H1 (cell line): Measurements from ENCODE around the gene SLC2A4. TPM values are rescaled to one million over a fixed set of nuclear protein-coding genes. Genes with fewer than 3 reads are reported as not detected.

Source experiments
- CTCF ChIA-PET: fragments of 300-600 bp; sonication (Branson Sonifier 250); formaldehyde crosslinking; loops from one replicate; lab custom pipeline; 2021; ENCODE audit not compliant: partially characterized antibody; lab: Charles Lee
- POLR2A ChIA-PET: fragments of 300-600 bp; sonication (Branson Sonifier 250); formaldehyde crosslinking; loops from one replicate; lab custom pipeline; 2021; ENCODE audit warnings: inconsistent platforms; ENCODE audit not compliant: partially characterized antibody; lab: Charles Lee
- DNase-seq, 2 experiments: peaks; one replicate each; pipeline versions ENCODE4 v3.0.0 to v3.0.0-alpha.2; 2010 to 2022; ENCODE audit warnings: low spot score in 2 of 2, low read depth in 1 of 2, mixed read lengths in 1 of 2
- FAIRE-seq: peaks from 2 replicates; lab custom pipeline; 2011; peaks lifted over from hg19 to GRCh38; lab: Jason Lieb, UNC
- H2AFZ ChIP-seq: 2 replicates; pipeline ENCODE4 v1.8.1; 2012; ENCODE audit warnings: low read length, inconsistent platforms
- H2AK5ac ChIP-seq: 2 replicates; pipeline ENCODE4 v1.6.1; 2013; ENCODE audit warnings: low read depth, low read length
- H2BK120ac ChIP-seq: replicated peaks from 2 replicates; pipeline ENCODE3; 2013; ENCODE audit warnings: low read depth, low read length, inconsistent platforms
- H2BK12ac ChIP-seq: 2 replicates; pipeline ENCODE4 v1.6.1; 2013; ENCODE audit warnings: low read depth, low read length
- H2BK15ac ChIP-seq: 2 replicates; pipeline ENCODE4 v1.6.1; 2013; ENCODE audit warnings: low read length
- H2BK20ac ChIP-seq: 2 replicates; pipeline ENCODE4 v1.6.1; 2013; ENCODE audit warnings: low read length
- H2BK5ac ChIP-seq: 2 replicates; pipeline ENCODE4 v1.6.1; 2013; ENCODE audit warnings: low read depth, low read length
- H3K14ac ChIP-seq: 2 replicates; pipeline ENCODE4 v1.6.1; 2013; ENCODE audit warnings: inconsistent platforms; ENCODE audit not compliant: insufficient read length
- H3K18ac ChIP-seq: 2 replicates; pipeline ENCODE4 v1.6.1; 2013; ENCODE audit warnings: low read length; ENCODE audit errors: extremely low read depth
- H3K23ac ChIP-seq: 2 replicates; pipeline ENCODE4 v1.6.1; 2013; ENCODE audit warnings: inconsistent platforms; ENCODE audit not compliant: insufficient read length
- H3K23me2 ChIP-seq: 2 replicates; pipeline ENCODE4 v1.6.1; 2013; ENCODE audit warnings: low read depth, low read length
- H3K27ac ChIP-seq: 2 replicates; pipeline ENCODE4 v1.6.1; 2011; ENCODE audit warnings: low read depth, low read length, inconsistent platforms
- H3K27me3 ChIP-seq, 4 experiments: replicated peaks in 1 of 4; 1 replicate in 1 of 4; 2 replicates in 3 of 4; pipeline versions ENCODE4 v1.6.1 to v1.8.1; 2011 to 2013; ENCODE audit warnings: low read length in 3 of 4, mild to moderate bottlenecking in 3 of 4, inconsistent platforms in 2 of 4, mixed read lengths in 2 of 4, moderate library complexity in 1 of 4; ENCODE audit not compliant: control insufficient read depth in 3 of 4, insufficient read depth in 3 of 4; ENCODE audit errors: extremely low read depth in 1 of 4
- H3K36me3 ChIP-seq, 4 experiments: 2 replicates each; pipeline versions ENCODE4 v1.6.1 to v1.8.1; 2011 to 2013; ENCODE audit warnings: mild to moderate bottlenecking in 4 of 4, low read length in 3 of 4, moderate library complexity in 2 of 4, control low read depth in 1 of 4, inconsistent platforms in 1 of 4; ENCODE audit not compliant: insufficient read depth in 4 of 4, control insufficient read depth in 2 of 4
- H3K4ac ChIP-seq: replicated peaks from 2 replicates; pipeline ENCODE3; 2013; ENCODE audit warnings: low read length, low read depth, mixed read lengths, inconsistent platforms; ENCODE audit not compliant: insufficient read length
- H3K4me1 ChIP-seq, 4 experiments: replicated peaks in 1 of 4; 1 replicate in 1 of 4; 2 replicates in 3 of 4; pipeline versions ENCODE4 v1.6.1 to v1.8.1; 2011 to 2013; ENCODE audit warnings: low read length in 3 of 4, inconsistent platforms in 2 of 4, mixed read lengths in 1 of 4; ENCODE audit not compliant: insufficient read depth in 4 of 4, control insufficient read depth in 3 of 4
- H3K4me2 ChIP-seq, 2 experiments: 2 replicates each; pipeline versions ENCODE4 v1.6.1 to v1.8.1; 2011 to 2013; ENCODE audit warnings: low read depth in 2 of 2, low read length in 2 of 2, control low read depth in 1 of 2, inconsistent platforms in 1 of 2, mild to moderate bottlenecking in 1 of 2; ENCODE audit not compliant: insufficient read depth in 1 of 2
- H3K4me3 ChIP-seq, 4 experiments: fragments of 200-600, 300-600 bp in 1 of 4; sonication (generic), shearing (Covaris generic), sonication (Bioruptor Twin) in 1 of 4; 2 replicates each; pipeline versions ENCODE4 v1.5.1 to v1.8.1; 2011 to 2016; ENCODE audit warnings: low read length in 4 of 4, low read depth in 3 of 4, control low read depth in 2 of 4, inconsistent platforms in 2 of 4, mild to moderate bottlenecking in 2 of 4, mixed read lengths in 1 of 4, moderate library complexity in 1 of 4; ENCODE audit not compliant: insufficient read depth in 2 of 4; ENCODE audit errors: extremely low read depth in 1 of 4
- H3K56ac ChIP-seq: replicated peaks from 2 replicates; pipeline ENCODE3; 2013; ENCODE audit warnings: low read depth, mild to moderate bottlenecking, mixed read lengths, low read length, inconsistent platforms; ENCODE audit not compliant: insufficient read length
- H3K79me1 ChIP-seq: 2 replicates; pipeline ENCODE4 v1.6.1; 2013; ENCODE audit warnings: low read depth, low read length, control low read depth
- H3K79me2 ChIP-seq, 2 experiments: 2 replicates each; pipeline versions ENCODE4 v1.6.1 to v1.8.1; 2012 to 2013; ENCODE audit warnings: low read length in 2 of 2, mild to moderate bottlenecking in 2 of 2, inconsistent platforms in 1 of 2; ENCODE audit not compliant: insufficient read depth in 2 of 2, control insufficient read depth in 1 of 2
- H3K9ac ChIP-seq, 4 experiments: replicated peaks in 1 of 4; 1 replicate in 1 of 4; 2 replicates in 3 of 4; pipeline versions ENCODE4 v1.6.1 to v1.8.1; 2011 to 2013; ENCODE audit warnings: low read depth in 3 of 4, low read length in 3 of 4, control low read depth in 2 of 4, mild to moderate bottlenecking in 2 of 4, moderate library complexity in 2 of 4, inconsistent platforms in 1 of 4; ENCODE audit errors: extremely low read depth in 1 of 4
- H3K9me3 ChIP-seq, 2 experiments: 2 replicates each; pipeline versions ENCODE4 v1.6.1 to v1.8.1; 2012 to 2013; ENCODE audit warnings: mild to moderate bottlenecking in 2 of 2, moderate library complexity in 2 of 2, control low read depth in 1 of 2, inconsistent platforms in 1 of 2, low read depth in 1 of 2, low read length in 1 of 2, mixed read lengths in 1 of 2; ENCODE audit not compliant: insufficient read depth in 2 of 2
- H4K20me1 ChIP-seq, 2 experiments: replicated peaks in 1 of 2; 2 replicates each; pipeline versions ENCODE3 to v1.8.1; 2011 to 2013; ENCODE audit warnings: inconsistent platforms in 2 of 2, low read length in 2 of 2, mild to moderate bottlenecking in 1 of 2; ENCODE audit not compliant: insufficient read depth in 2 of 2, control insufficient read depth in 1 of 2
- H4K5ac ChIP-seq: 2 replicates; pipeline ENCODE4 v1.6.1; 2013; ENCODE audit warnings: low read length, low read depth, mixed read lengths, inconsistent platforms; ENCODE audit not compliant: insufficient read length
- H4K8ac ChIP-seq: 2 replicates; pipeline ENCODE4 v1.8.0; 2013; ENCODE audit warnings: mild to moderate bottlenecking, moderate library complexity, low read length, inconsistent platforms; ENCODE audit not compliant: insufficient read depth; ENCODE audit errors: extremely low read depth
- H4K91ac ChIP-seq: replicated peaks from 2 replicates; pipeline ENCODE3; 2013; ENCODE audit warnings: low read length, mixed read lengths, inconsistent platforms; ENCODE audit not compliant: insufficient read length
- BACH1 ChIP-seq: IDR thresholded peaks from 2 replicates; pipeline ENCODE4 v1.6.1; 2012; ENCODE audit warnings: low read length, improper control_type of control experiment
- CHD1 ChIP-seq: IDR thresholded peaks from 2 replicates; pipeline ENCODE4 v1.6.1; 2012; ENCODE audit warnings: low read depth, low read length, improper control_type of control experiment
- EP300 ChIP-seq, 2 experiments: IDR thresholded peaks; 1 replicate in 1 of 2; 2 replicates in 1 of 2; pipeline ENCODE4 v1.6.1; 2011 to 2012; ENCODE audit warnings: low read depth in 2 of 2, low read length in 2 of 2, mild to moderate bottlenecking in 2 of 2, borderline replicate concordance in 1 of 2, inconsistent platforms in 1 of 2, moderate library complexity in 1 of 2
- FOSL1 ChIP-seq: IDR thresholded peaks from 2 replicates; pipeline ENCODE4 v1.6.1; 2011; ENCODE audit warnings: mild to moderate bottlenecking, low read depth, low read length, moderate library complexity; ENCODE audit not compliant: insufficient read depth
- KDM1A ChIP-seq: fragments of 200-600, 300-600 bp; sonication (generic); IDR thresholded peaks from 2 replicates; pipeline ENCODE4 v1.7.1; 2016; ENCODE audit warnings: mild to moderate bottlenecking, low read length, borderline replicate concordance
- KDM4A ChIP-seq: IDR thresholded peaks from one replicate; pipeline ENCODE4 v1.7.1; 2012; ENCODE audit warnings: low read depth, mild to moderate bottlenecking, moderate library complexity, low read length, inconsistent platforms; ENCODE audit not compliant: severe bottlenecking
- POLR2AphosphoS5 ChIP-seq: IDR thresholded peaks from 2 replicates; pipeline ENCODE4 v1.6.1; 2011; ENCODE audit warnings: low read depth, low read length
- RXRA ChIP-seq: IDR thresholded peaks from 2 replicates; pipeline ENCODE4 v1.6.1; 2011; ENCODE audit warnings: low read depth, mild to moderate bottlenecking, low read length, moderate library complexity; ENCODE audit not compliant: insufficient read depth
- SIX5 ChIP-seq: IDR thresholded peaks from 2 replicates; pipeline ENCODE4 v1.6.1; 2011; ENCODE audit warnings: mild to moderate bottlenecking, low read depth, low read length
- SP2 ChIP-seq: IDR thresholded peaks from 2 replicates; pipeline ENCODE4 v1.6.1; 2012; ENCODE audit warnings: mild to moderate bottlenecking, low read length, inconsistent platforms
- TEAD4 ChIP-seq: IDR thresholded peaks from 2 replicates; pipeline ENCODE4 v1.6.1; 2012; ENCODE audit warnings: low read depth, low read length, inconsistent platforms, mixed read lengths
- WGBS, 2 experiments: shearing (Covaris generic) in 1 of 2; methylation state at CpG; one replicate each; pipeline versions ENCODE4 v1.1.6 to v1.1.7; 2013 to 2015; ENCODE audit warnings: low lambda C conversion rate in 2 of 2, mixed read lengths in 2 of 2, inconsistent platforms in 1 of 2, low coverage in 1 of 2, missing lambda C conversion rate in 1 of 2; ENCODE audit not compliant: insufficient replicate concordance in 2 of 2, insufficient coverage in 1 of 2, insufficient read length in 1 of 2; ENCODE audit errors: extremely low coverage in 1 of 2, missing lambda C conversion rate in 1 of 2; 5-methylcytosine and 5-hydroxymethylcytosine counted together
- polyA plus RNA-seq, 7 experiments: library from polyadenylated mRNA; depleted of rRNA in 3 of 7; stranded (reverse) in 5 of 7; unstranded in 2 of 7; fragments of >200 nt in 5 of 7; fragments of 200-250 nt in 2 of 7; gene quantifications; 1 replicate in 5 of 7; 2 replicates in 1 of 7; 4 replicates in 1 of 7; pipeline versions ENCODE4 v1.2.1 to v1.2.3, GENCODE V29; 2011 to 2013; ENCODE audit warnings: missing spikeins in 2 of 7, mixed read lengths in 2 of 7
- total RNA-seq: library from RNA; stranded (reverse); fragmentation: NEBNext Ultra II Directional; extraction: Animal tissue kit (Norgen Biotek cat#: 25700); gene quantifications from 2 replicates; pipeline ENCODE4 v1.2.1, GENCODE V29; 2021

SLC2A4 gene
- total and polyA plus RNA-seq, 2 of the 8 experiments (the other 6 are each of a cell fraction or from before 2014, with no cell fraction given) = 5.7 to 6.9 TPM

GRCh38 chr17:7284911-7285310 is 3.4 kb downstream of the SLC2A4 start:
- no peak overlapping the region for H2AFZ ChIP-seq
- DNase-seq (no peak), FAIRE-seq (no peak)
- POLR2A ChIA-PET = interaction anchor here (0.8 to 4.0 kb wide), 13 partner anchors 8 to 132 kb away, joined by 3 to 22 read pairs (median 7); partner anchors contain the start of genes ACAP1, DVL2 and GPS2
- peaks cover 0 to 15% (median 12%) of the 10 kb centered on the region in 4 experiments; a peak in 6 of 7 replicates for H3K4me1 ChIP-seq
- H3K36me3 ChIP-seq = peaks cover 0 to 6% (median 3%) of the 10 kb centered on the region in 4 experiments; a peak in 3 of 8 replicates
- no peak overlapping the region for H4K91ac ChIP-seq
- no peak overlapping the region for H3K23ac ChIP-seq
- no peak overlapping the region for H3K4me2 ChIP-seq
- H3K27ac ChIP-seq = no peak overlapping the region
- no peaks in the 10 kb centered on the region for H3K79me2 ChIP-seq
- no peak overlapping the region for H3K14ac ChIP-seq
- H2BK120ac ChIP-seq = no peak overlapping the region
- H2BK12ac ChIP-seq = no peak overlapping the region
- CTCF ChIA-PET = interaction anchor here (0.7 to 3.7 kb wide), 5 partner anchors 11 to 107 kb away, joined by 3 to 17 read pairs (median 3); partner anchors contain the start of gene ACAP1
- peaks cover 0 to 7% of the 10 kb centered on the region in 2 experiments for H4K20me1 ChIP-seq
- H2AK5ac ChIP-seq = no peak overlapping the region
- H2BK5ac ChIP-seq = no peak overlapping the region
- H3K9ac ChIP-seq = no peak overlapping the region
- 92% methylated on average over 14 of the region's 16 CpGs; no CpG with 5 or more reads in 1 of the 2 experiments for WGBS, 2 experiments
- no peak overlapping the region for H2BK20ac ChIP-seq
- no peak overlapping the region for H3K18ac ChIP-seq
- H3K9me3 ChIP-seq = no peaks in the 10 kb centered on the region
- H3K79me1 ChIP-seq = no peaks in the 10 kb centered on the region
- H3K27me3 ChIP-seq = peaks cover 0 to 13% (median 7%) of the 10 kb centered on the region in 4 experiments; a peak in 6 of 7 replicates
- no peak overlapping the region; the same call in 1 of the 2 replicates for H4K8ac ChIP-seq
- peaks cover 11% of the 10 kb centered on the region for H3K23me2 ChIP-seq
- no peak overlapping the region for H3K4ac ChIP-seq
- H4K5ac ChIP-seq = no peak overlapping the region
- no peak overlapping the region for H2BK15ac ChIP-seq
- no peak overlapping the region for H3K56ac ChIP-seq
- H3K4me3 ChIP-seq = no peak overlapping the region
- TF ChIP-seq RXRA (no peak), SIX5 (no peak), BACH1 (no peak), EP300 (IDR thresholded peaks at IDR 0.05; ENCODE audit: borderline replicate concordance in 1 of 2, low read depth in 2 of 2, low read length in 2 of 2) (no peak), KDM4A (no peak), KDM1A (no peak), CHD1 (no peak), TEAD4 (no peak), FOSL1 (no peak), POLR2AphosphoS5 (no peak), SP2 (no peak)
